HPDE6-E6E7 (cell line): Measurements from ENCODE around the gene GGA1.
A peak's percentile ranks its signal among the peaks of the same experiment; 100 is the strongest.

Experiments used
- DNase-seq: peaks from one replicate; pipeline ENCODE4 v3.0.0; 2011; ENCODE audit warnings: missing footprints; ENCODE audit errors: extremely low spot score

Gene GGA1

DNA sequence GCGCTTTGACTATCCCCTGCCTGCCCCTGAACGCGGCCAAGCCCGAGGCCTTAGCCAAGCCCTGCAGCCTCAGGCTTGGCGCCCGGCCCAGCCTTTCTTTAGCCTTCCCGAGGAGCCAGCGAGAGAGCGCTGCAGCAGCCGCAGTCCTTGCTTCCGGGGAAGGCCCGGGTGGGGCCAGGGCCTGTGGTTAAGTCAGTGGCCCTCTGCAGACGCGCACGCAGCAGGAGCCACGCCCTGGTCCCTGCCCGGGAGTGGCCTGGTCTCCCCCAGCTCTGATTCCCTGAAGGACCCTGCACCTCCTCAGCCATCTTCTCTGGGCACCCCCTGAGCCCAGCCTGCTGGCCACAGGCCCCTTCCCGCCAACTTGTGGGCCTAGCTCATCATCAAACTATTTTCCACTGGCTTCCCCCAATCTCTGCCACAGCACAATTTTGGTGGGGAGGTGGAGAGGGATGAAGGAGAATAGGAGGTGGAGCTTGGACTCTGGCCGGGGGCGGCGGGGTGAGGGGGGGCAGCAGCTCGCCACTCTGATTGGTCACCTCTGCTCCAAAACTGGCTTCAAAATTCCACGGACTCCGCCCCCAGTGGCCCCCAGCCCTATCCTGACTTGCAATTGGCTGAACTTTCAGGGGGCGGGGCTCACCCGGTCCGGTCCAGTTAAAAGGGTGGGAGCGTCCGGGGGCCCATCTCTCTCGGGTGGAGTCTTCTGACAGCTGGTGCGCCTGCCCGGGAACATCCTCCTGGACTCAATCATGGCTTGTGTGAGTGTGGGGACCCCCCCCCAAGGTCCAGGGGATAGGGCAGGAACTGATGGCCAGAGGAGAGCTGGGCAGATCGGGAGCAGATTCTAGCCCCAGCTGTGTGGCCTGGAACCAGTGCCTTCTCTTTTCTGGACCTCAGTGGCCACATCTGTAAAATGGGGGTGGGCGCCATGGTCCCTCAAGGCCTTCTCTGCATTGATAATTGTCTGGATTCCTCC, 66.6 kb downstream of the GGA1 start, which contains the start of gene LGALS1:
LGALS1 (plus strand) TSS at position 686 of the 979 bp plus-strand sequence; CDS start at position 753, 67 bp downstream.
- DNase-seq: peak; percentile 80

- no peak for DNase-seq
Measured at GRCh38 chr22:37675930-37676735, 67.5 kb downstream of the GGA1 start.

- peak; percentile 49 for DNase-seq
Measured at GRCh38 chr22:37676736-37677492, 68.3 kb downstream of the GGA1 start.

- DNase-seq: no peak
Measured at GRCh38 chr22:37677493-37677974, 68.9 kb downstream of the GGA1 start.

DNA sequence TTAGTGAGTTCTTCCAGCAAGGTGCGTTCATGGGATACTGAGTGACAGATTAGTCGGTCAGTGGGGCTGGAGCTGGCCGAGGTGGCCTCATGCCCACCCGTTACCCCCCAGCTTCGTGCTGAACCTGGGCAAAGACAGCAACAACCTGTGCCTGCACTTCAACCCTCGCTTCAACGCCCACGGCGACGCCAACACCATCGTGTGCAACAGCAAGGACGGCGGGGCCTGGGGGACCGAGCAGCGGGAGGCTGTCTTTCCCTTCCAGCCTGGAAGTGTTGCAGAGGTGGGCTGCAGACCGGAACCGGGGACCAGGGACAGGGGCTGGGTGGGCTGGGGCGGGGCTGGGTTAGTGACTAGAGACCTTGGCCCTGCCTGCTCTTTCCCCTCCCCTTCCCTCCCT, 69.7 kb downstream of the GGA1 start:
- no peak for DNase-seq

DNA sequence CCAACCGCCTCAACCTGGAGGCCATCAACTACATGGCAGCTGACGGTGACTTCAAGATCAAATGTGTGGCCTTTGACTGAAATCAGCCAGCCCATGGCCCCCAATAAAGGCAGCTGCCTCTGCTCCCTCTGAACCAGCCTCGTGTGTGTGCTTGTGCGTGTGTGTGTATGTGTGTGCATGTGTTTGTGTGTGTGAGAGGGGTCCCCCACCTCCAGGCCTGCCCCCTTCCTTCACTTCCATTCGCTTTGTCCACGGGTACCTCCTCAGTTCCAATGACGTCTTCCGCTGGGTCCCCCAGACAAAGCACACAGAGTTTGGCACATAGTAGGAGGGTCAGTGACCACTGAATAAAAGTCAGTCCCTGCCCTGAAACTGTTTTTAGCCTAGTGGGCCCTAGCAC, 71.0 kb downstream of the GGA1 start:
- DNase-seq: no peak

GRCh38 chr22:37680191-37680851, 71.7 kb downstream of the GGA1 start:
- DNase-seq: no peak

DNA sequence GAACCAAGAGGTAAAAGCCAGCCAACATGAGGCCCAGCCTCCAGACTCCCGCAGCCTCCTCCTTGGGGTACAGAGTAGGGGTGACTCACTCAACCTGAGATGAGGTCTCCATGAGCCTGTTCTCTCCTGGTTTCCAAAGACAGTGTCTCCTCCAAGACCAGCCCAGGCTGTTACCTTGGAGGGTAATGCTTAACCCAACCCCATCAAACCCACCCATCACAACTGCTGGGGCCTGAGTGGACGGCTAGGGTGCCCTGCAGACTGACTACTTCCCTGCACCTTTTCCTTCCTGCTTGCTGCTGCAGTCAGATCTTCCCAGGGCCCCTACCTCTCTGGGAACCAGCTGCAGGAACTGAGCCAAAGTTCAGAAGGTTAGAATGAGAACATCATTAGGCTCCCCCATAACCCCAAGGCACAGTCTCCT, 72.4 kb downstream of the GGA1 start:
- no peak for DNase-seq

DNA sequence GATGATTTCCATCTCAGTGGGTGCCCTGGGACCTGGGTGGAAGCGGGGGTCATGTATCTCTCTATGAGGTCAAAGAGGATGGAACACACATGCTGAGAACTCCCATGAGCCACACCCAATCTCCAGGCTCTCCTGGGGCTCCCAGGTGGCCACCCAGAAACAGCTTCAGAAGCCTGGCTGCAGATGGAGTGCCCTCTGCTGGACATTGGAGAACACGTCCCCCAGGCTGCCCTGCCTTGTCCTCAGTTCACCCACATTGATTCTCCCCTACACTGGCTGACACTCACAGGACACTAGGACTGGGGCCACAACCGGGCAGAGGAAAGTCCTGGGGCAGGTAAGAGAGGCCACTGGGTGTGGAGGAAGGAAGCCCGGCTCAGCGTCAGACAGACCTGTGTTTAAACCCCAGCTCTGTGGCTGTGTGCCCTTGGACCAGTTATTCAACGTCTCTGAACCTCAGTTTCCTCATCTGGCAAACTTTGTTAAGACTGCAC, 73.0 kb downstream of the GGA1 start:
- no peak for DNase-seq
